Suprapubic skin (tissue), 4 donors: ENCODE results near the gene GPAM.
"Not testable (repeated sequence)": the region's sequence is repeated elsewhere in the genome, so short reads cannot be mapped to it uniquely, and the experiment has no call there.

Experiments
- CTCF ChIP-seq, 2 donors: fragments of 200-600 bp in 1 of 2; fragments of 450-650 bp in 1 of 2; sonication (generic) in 1 of 2; IDR thresholded peaks; one replicate each; pipeline ENCODE4 v1.5.1; 2016 to 2019; ENCODE audit warnings: antibody characterized with exemption in 2 of 2, mild to moderate bottlenecking in 1 of 2, moderate library complexity in 1 of 2
- POLR2A ChIP-seq, 2 donors: fragments of 450-650 bp; IDR thresholded peaks; one replicate each; pipeline ENCODE4 v1.6.1; 2017; ENCODE audit warnings: antibody characterized with exemption in 2 of 2, mild to moderate bottlenecking in 2 of 2, moderate library complexity in 2 of 2
- POLR2AphosphoS5 ChIP-seq, 3 donors: sonication (generic); formaldehyde crosslinking; IDR thresholded peaks; one replicate each; pipeline ENCODE4 v1.6.1; 2017; ENCODE audit warnings: antibody characterized with exemption in 3 of 3

- not testable (repeated sequence) for TF ChIP-seq CTCF, POLR2A, POLR2AphosphoS5 (IDR thresholded peaks at IDR 0.05)
These were observed 73.8 kb downstream of the GPAM start for GRCh38 chr10:112109779-112110178.
